RWPE1 (cell line): Measurements from ENCODE around the gene RMDN2.

Experiments used
- CTCF ChIA-PET: fragments of 350-600 bp; sonication (Branson Sonifier 250); formaldehyde crosslinking; extraction: SDS; loops from one replicate; lab custom pipeline; 2021; lab: Yijun Ruan, JAX
- POLR2A ChIA-PET: fragments of 400-600 bp; formaldehyde crosslinking; extraction: SDS; loops from one replicate; lab custom pipeline; 2020; ENCODE audit warnings: antibody characterized with exemption; ENCODE audit not compliant: low non-redundant PET; lab: Yijun Ruan, JAX
- DNase-seq: peaks from one replicate; pipeline ENCODE4 v3.0.0; 2012; ENCODE audit warnings: low spot score
- H3K27ac ChIP-seq: fragments of 450-650 bp; 2 replicates; pipeline ENCODE4 v1.5.1; 2017
- CTCF ChIP-seq: fragments of 450-650 bp; conservative IDR thresholded peaks from 2 replicates; pipeline ENCODE4 v1.5.1; 2017; ENCODE audit warnings: low read depth, mild to moderate bottlenecking

The RMDN2 gene

DNA sequence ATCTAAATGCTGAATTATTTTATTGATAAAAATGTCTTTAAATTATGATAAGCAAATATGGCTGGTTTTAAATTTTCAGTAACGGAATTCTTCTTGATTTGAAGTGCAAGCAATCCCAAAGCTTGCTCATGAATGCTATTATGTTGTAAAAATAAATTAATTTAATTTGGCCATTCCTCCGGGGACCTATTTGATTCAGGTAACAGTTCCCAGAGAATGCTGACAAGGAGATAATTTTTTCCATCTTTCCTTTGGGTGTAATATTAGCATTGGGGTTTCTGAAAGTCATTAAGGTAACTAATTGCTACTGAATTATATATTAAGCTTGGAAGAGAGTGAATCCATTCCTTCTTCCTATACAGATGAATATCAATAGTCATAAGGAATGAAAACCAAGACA lies 12.5 kb upstream of the RMDN2 start:
- CTCF ChIA-PET, result no interaction called here

DNA sequence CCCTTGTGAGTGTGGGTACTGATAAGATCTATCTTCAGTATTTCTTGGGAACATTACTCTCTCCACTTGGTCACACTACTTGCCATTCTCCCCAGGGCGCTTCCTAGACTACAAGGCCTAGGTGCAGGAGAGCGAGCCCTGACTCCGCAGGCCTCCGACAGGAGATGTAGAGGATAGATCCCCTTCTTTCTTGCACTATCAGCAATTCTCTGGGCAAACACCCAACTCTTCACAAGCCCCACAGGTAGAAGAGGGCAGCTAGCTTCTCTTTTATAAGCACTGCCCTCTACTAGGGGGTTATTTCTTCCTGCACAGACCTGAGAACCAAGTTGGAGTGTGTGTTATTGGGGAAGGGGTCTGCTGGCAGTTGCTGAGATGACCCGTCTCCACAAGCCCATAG lies 10.7 kb upstream of the RMDN2 start:
- H3K27ac ChIP-seq, result no peak overlapping the region
- no peak for TF ChIP-seq CTCF
- DNase-seq, result no peak
- ChIA-PET CTCF (no interaction called here), POLR2A (no interaction called here)

More for the DNA sequence above, 12.5 kb upstream of the RMDN2 start:
- POLR2A ChIA-PET, result no interaction called here
- no peak for TF ChIP-seq CTCF
- no peak for DNase-seq
- H3K27ac ChIP-seq, result no peak overlapping the region

- no peak for TF ChIP-seq CTCF
- H3K27ac ChIP-seq, result no peak overlapping the region
- no peak for DNase-seq
- ChIA-PET POLR2A (no interaction called here), CTCF (no interaction called here)
These were observed 9.3 kb upstream of the RMDN2 start for GRCh38 chr2:37915773-37916172.

DNA sequence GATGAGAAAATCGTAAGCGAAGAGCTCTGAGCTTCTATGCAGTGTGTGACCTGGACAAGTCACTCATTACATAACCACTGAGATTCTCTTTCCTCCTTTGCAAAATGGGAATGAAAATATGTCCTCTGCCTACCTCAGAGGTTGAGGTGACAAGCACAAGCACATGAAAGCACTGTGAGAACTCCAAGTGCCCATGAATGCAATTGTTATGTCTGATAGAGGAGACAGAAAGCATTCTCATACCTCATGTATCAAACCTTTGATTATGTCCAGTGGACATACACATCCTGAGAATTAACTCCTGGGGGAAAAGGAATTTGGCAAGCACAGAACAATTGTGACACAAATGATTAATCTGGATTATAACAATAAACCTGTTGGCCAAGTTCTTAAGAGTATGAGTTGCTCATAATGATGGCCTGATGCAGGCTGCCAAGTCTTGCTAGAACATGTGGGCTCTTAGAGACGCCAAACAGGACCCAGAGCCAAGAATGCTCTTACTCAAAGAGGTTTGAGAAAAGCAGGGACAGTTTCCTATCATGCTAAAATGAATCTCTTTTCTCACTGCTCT lies 8.5 kb upstream of the RMDN2 start:
- no peak for TF ChIP-seq CTCF
- H3K27ac ChIP-seq, result no peak overlapping the region
- POLR2A ChIA-PET, result no interaction called here
- peak; percentile 72 for DNase-seq
- CTCF ChIA-PET, result no interaction called here

DNA sequence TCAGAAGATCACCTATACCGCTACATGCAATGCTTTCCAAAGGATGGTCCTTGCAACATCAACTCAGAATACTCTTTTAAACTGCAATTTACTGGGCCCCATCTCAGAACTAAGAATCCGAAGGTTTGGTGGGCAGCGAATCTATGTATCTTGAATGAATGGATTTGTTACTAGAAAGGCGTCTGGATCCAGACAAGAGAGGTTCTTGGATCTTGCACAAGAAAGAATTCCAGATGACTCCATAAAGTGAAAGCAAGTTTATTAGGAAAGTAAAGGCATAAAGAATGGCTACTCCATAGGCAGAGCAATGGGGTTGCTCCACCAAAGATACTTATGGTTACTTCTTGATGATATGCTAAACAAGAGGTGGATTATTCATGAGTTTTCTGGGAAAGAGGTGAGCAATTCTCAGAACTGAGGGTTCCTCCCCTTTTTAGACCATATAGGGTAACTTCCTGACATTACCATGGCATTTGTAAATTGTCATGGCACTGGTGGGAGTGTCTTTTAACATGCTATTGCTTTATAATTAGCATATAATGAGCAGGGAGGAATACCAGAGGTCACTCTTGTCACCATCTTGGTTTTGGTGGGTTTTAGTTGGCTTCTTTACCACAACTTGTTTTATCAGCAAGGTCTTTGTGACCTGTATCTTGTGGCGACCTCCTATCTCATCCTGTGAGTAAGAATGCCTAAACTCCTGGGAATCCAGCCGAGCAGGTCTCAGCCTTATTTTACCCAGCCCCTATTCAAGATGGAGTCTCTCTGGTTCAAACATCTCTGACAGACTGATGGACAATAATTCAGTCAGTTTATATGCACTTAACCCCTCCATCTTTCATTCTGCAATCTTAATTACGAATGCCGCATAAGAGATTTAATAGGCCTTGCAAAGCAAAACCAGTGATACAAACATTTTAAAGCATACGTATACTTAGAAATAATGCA lies 7.5 kb upstream of the RMDN2 start:
- ChIA-PET POLR2A (no interaction called here), CTCF (no interaction called here)
- no peak for DNase-seq
- H3K27ac ChIP-seq, result no peak overlapping the region
- TF ChIP-seq CTCF, result no peak

DNA sequence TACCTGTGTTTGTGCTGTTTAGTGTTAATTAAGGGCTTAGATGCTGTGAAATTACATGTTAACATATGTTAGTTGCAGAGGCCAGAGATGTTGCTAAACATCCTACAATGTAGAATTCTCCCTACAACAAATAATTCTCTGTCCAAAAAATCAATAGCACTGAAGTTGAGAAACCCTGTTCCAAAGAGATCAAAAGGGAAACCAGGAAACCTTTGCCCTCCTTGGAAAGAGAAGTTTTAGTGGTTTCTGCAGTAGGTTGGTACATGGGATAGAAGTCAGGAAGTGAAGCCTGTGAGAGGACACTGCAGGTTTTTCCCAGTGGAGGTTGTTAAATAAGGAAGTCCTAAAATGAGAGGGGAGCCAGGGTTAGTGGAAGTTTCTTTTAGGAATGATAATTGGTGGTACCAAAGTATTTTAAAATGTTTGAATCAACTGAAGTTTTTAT lies 6.3 kb upstream of the RMDN2 start:
- no peak for DNase-seq
- H3K27ac ChIP-seq, result no peak overlapping the region
- POLR2A ChIA-PET, result no interaction called here
- CTCF ChIA-PET, result no interaction called here
- TF ChIP-seq CTCF, result no peak
